ENCODE data around the gene GBF1. TPM values are rescaled to one million over a fixed set of nuclear protein-coding genes. Genes with fewer than 3 reads are reported as not detected.

The GBF1 gene
- total and polyA plus RNA-seq, 10 donors: 5.8 to 42.1 (median 38.6) TPM

DNA sequence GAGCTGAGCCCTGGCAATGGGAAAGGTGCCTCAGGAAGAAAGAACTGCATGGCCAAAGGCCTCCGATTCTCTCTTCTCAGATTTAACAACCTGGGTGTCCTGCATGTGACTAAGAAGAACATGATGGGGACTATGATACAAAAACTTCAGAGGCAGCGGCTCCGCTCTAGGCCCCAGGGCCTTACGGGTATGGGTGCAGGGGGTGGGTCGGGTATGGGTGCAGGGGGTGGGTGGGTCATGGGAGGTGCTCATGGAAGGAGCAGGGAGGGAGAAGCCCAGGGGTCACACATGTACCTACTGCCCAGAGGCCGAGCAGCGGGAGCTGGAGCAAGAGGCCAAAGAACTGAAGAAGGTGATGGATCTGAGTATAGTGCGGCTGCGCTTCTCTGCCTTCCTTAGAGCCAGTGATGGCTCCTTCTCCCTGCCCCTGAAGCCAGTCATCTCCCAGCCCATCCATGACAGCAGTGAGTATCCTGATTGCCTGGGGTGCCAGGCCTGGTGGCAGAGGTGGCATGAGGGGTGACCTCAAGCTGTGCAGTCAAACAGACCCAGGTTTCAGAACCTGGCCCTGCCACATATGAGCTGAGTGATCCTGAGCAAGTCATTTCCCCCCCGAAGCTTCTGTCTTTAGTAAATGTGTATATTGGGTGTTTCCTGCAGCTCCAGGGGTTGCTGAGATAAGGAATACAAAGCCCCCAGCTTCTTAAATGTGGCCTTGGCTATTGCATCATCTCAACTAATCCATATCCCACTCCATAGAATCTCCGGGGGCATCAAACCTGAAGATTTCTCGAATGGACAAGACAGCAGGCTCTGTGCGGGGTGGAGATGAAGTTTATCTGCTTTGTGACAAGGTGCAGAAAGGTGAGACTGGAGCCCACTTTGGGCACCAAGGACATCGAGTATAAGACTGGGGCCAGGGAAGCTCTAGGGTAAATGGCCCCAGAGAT, 152.2 kb downstream of the GBF1 start:
- peak overlapping the region in 5 of 8 donors; percentile 97 to 100 (median 99) for H3K27ac ChIP-seq
- intact Hi-C loops (cut with DNase I; ENCODE audit: low total_unique reads): loop anchor here (10.0 kb wide), 2 partner anchors 77 to 187 kb away; no protein-coding TSS in a partner anchor
- no peaks in the 10 kb centered on the region for H3K9me3 ChIP-seq
- 88 to 93% (median 90%) methylated on average over 14 of the region's 14 CpGs for WGBS, 5 donors
- H3K27me3 ChIP-seq (replicated peaks in 1 of 7): no peaks in the 10 kb centered on the region
- TF ChIP-seq POLR2AphosphoS5 (IDR thresholded peaks at IDR 0.05) (no peak), CTCF (IDR thresholded peaks at IDR 0.05 in 8 of 11, conservative IDR thresholded peaks at IDR 0.05 in 3 of 11) (no peak), POLR2A (IDR thresholded peaks at IDR 0.05) (no peak)
- DNase-seq: no peak
- peak overlapping the region in 6 of 8 donors; percentile 67 to 95 (median 83) for H3K4me3 ChIP-seq
- H3K36me3 ChIP-seq: peaks cover 0 to 57% (median 51%) of the 10 kb centered on the region in 6 donors
- H3K4me1 ChIP-seq: peaks cover 36 to 88% (median 59%) of the 10 kb centered on the region in 6 donors

DNA sequence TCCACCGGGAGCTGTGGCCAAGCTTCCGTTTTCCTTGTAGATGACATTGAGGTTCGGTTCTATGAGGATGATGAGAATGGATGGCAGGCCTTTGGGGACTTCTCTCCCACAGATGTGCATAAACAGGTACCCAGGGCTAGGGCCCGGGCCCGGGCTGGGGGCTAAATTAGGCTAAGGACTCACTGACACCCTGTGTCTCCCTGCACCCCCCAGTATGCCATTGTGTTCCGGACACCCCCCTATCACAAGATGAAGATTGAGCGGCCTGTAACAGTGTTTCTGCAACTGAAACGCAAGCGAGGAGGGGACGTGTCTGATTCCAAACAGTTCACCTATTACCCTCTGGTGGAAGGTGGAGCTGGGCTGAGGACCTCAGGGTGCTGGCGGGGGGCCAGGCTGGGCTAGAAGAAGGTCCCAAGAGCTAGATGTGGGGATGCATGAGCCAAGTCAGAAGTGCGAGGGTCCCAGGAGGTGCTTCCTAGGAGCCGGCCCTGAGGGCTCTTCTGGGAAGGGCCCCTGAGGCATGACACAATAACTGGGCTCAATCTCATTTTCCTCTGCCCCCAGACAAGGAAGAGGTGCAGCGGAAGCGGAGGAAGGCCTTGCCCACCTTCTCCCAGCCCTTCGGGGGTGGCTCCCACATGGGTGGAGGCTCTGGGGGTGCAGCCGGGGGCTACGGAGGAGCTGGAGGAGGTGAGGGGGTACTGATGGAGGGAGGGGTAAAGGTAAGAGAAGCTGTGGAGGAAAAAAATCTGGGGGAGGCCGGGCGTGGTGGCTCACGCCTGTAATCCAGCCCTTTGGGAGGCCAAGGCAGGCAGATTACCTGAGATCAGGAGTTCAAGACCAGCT, 153.1 kb downstream of the GBF1 start:
- peaks cover 33 to 84% (median 55%) of the 10 kb centered on the region in 6 donors for H3K4me1 ChIP-seq
- H3K9me3 ChIP-seq: no peaks in the 10 kb centered on the region
- peak overlapping the region in 6 of 8 donors; percentile 38 to 74 (median 52) for H3K4me3 ChIP-seq
- no peaks in the 10 kb centered on the region for H3K27me3 ChIP-seq (replicated peaks in 1 of 7)
- intact Hi-C loops (cut with DNase I; ENCODE audit: low total_unique reads): loop anchor here (10.0 kb wide), 2 partner anchors 76 to 186 kb away; no protein-coding TSS in a partner anchor
- TF ChIP-seq CTCF (IDR thresholded peaks at IDR 0.05 in 8 of 11, conservative IDR thresholded peaks at IDR 0.05 in 3 of 11) (no peak), POLR2A (IDR thresholded peaks at IDR 0.05) (no peak), POLR2AphosphoS5 (IDR thresholded peaks at IDR 0.05) (no peak)
- WGBS, 5 donors: 79 to 90% (median 85%) methylated on average over 19 to 21 of the region's 21 CpGs
- H3K36me3 ChIP-seq: peaks cover 0 to 66% (median 58%) of the 10 kb centered on the region in 6 donors
- peak; percentile 81 for DNase-seq
- peak overlapping the region in 7 of 8 donors; percentile 78 to 100 (median 89) for H3K27ac ChIP-seq

- peak overlapping the region; percentile 78 to 100 (median 90) for H3K27ac ChIP-seq
- H3K9me3 ChIP-seq: no peaks in the 10 kb centered on the region
- peak; percentile 99 for DNase-seq
- WGBS, 5 donors: 5 to 25% (median 5%) methylated on average over 6 to 72 of the region's 72 CpGs
- TF ChIP-seq POLR2A (IDR thresholded peaks at IDR 0.05) (no peak), POLR2AphosphoS5 (IDR thresholded peaks at IDR 0.05) (peak; percentile 96 to 97 (median 97)), CTCF (IDR thresholded peaks at IDR 0.05 in 8 of 11, conservative IDR thresholded peaks at IDR 0.05 in 3 of 11) (peak; percentile 94 to 98 (median 97))
- H3K4me3 ChIP-seq: peak overlapping the region; percentile 35 to 74 (median 49)
- H3K4me1 ChIP-seq: peaks cover 30 to 83% (median 53%) of the 10 kb centered on the region in 6 donors
- intact Hi-C loops (cut with DNase I; ENCODE audit: low total_unique reads): loop anchor here (10.0 kb wide), 2 partner anchors 75 to 185 kb away; no protein-coding TSS in a partner anchor
- no peaks in the 10 kb centered on the region for H3K27me3 ChIP-seq (replicated peaks in 1 of 7)
- peaks cover 0 to 70% (median 58%) of the 10 kb centered on the region in 6 donors for H3K36me3 ChIP-seq
Measured at GRCh38 chr10:102399217-102400021, 154.1 kb downstream of the GBF1 start.

Measured in spleen (tissue), 11 donors.